HG02943 (cell line): ENCODE measurements around the gene DBH.
"Not testable (repeated sequence)": the region's sequence is repeated elsewhere in the genome, so short reads cannot be mapped to it uniquely, and the experiment has no call there.

Source experiments
- ATAC-seq: cut with Tn5 transposase; IDR thresholded peaks from one replicate; pipeline ENCODE4 v1.9.1; 2021; ENCODE audit warnings: mild to moderate bottlenecking, low read depth, moderate library complexity; ENCODE audit not compliant: unreplicated experiment

DBH gene

DNA sequence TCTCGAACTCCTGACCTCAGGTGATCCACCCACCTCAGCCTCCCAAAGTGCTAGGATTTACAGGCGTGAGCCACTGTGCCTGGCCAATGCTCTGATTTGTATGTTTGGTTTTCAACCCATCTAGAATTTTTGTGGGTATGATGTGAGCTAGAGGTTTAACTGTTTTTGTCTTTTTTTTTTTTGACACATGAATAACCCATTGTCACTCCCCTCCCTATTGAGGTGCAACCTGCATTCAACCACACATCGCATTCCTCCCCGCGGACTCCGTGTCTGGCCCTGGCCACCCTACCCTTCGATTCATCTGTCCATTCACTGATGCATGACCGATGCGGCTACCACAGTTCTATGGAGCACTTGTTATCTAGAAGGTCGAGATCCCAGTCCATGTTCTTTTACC is 17.4 kb upstream of the DBH start:
- ATAC-seq = no peak

DNA sequence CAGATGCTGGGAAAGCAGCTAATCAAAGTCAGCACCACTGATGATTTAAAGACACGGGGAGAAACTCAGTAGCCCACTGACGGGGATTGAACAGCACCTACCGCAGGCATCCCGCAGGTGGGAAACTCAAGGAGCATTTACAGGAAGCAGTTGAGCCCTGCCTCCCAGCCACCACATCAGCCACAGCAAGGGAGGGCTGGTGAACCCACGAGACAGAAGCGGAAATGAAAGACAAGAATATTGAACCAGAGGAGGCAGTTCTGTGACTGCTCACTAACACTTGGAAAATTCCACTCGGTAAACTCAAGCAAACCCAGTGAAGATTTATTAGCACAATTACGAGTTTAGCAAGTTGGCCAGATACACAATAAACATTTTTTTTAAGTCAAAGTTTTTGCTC is 16.4 kb upstream of the DBH start:
- ATAC-seq = no peak

GRCh38 chr9:133621725-133622267 is 14.4 kb upstream of the DBH start:
- no peak for ATAC-seq

GRCh38 chr9:133622555-133622954 is 13.6 kb upstream of the DBH start:
- ATAC-seq = no peak

DNA sequence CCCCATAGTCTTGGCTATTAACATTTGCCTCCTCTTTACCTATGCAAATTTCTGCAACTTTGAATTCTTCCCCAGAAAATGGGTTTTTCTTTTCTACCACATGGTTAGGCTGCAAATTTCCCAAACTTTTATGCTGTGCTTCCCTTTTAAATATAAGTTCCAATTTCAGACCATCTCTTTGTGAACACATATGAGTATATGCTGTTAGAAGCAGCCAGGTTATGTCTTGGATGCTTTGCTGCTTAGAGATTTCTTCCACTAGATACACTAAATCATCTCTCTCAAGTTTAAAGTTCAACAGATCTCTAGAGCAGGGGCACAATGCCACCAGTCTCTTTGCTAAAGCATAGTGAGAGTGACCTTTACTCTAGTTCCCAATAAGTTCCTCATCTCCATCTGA is 10.2 kb upstream of the DBH start:
- ATAC-seq = not testable (repeated sequence)

GRCh38 chr9:133627341-133627740 is 8.8 kb upstream of the DBH start:
- ATAC-seq = no peak

DNA sequence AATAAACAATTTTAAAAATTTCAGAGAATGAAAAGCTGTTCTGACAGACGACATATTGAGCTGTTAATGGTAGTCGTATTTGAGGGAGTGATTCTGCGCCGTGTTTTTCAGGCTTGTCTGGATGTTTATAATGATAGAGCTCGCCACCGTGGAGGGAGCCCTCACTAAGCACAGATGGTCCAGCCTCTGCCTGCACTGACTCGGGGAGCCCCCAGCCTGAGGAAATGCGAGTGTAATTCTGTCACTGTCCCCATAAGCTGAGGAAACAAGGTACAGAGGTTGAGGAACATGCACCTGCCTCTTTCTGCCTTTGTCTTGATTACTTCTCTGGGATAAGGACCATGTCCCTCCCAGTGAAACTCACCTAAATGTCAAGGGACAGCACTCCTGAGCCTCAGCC is 7.4 kb upstream of the DBH start:
- ATAC-seq = no peak

GRCh38 chr9:133629221-133630110 is 6.7 kb upstream of the DBH start:
- no peak for ATAC-seq

DNA sequence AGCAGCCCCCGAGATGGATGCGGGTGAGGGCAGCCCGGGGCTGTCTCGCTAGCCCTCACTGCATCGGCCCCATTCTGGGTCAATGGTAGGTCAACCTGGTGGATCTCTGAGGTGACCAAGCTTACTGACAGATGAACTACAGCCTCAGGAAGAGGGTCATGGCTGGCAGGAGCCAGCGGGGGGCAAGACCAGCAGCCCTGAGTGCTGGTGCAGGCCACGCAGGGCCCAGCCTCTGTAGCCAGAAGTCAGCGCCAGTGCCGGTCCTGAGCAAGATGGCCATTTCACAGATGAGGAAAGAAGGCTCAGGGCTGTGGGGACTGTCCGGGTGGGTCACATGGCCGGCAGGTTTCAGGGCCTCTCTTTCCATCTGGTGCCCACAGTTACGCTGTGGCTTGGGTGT is 5.1 kb upstream of the DBH start:
- no peak for ATAC-seq

DNA sequence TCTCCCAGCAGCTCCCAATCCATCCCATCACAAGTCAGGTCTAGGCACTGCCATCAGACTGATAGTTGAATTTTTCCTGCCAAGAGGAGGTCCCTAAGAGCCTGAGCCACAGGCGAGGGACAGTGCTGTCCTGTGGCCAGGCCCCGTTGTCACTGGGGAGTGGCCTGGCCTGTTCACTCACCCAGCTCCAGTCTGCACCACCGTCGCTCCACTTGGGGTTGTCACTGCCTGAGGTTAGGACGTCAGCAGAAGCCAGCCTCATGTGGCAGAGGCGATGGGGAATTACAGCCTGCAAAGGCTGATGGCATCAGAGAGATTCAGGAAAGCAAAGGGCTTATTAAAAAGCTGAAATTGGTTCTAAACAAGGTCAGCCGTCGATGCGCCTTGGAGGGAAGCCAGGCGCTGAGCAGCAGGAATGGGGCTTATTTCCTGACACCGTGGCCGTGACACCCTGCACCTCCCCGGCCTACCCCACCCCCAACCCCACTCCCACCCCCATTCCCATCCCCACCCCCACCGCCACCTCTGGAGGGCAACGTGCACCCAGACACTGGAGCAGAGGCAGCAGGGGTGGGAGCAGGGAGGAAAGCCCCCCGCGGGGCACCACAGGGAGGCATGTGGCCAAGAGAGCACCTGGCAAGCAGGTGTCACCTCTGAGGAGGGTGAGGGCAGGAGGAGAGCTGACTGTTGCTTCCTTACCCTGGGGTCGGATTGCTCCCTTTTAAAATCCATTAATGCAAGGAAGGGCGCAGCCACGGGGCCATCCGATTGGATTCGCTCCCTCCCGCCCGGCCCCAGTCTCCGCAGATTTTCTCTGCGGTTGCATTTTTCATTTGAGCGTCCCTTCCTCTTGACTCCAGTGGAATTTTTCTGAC is 3.1 kb upstream of the DBH start:
- no peak for ATAC-seq

DNA sequence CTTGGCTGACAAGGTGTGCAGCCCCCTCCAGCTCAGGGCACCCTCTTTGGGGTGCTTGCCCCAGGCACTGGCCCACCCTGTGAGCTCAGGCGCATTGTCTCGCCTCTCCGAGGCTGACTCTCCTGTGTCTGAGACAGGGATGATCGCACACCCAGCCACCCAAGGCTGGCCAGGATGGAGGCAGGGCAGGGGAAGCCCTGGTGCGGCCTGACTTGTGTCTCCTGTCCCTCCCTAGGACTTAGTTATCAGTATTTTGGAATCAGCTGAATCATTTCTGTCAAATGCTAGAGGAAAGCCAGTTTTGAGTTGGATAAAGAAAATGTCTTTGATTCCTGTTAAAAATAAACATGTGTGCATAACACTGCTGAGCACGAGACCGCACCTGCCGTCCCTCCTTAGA is 2.5 kb upstream of the DBH start:
- no peak for ATAC-seq

- ATAC-seq = no peak
These were observed 2.0 kb upstream of the DBH start for GRCh38 chr9:133634081-133634691.

DNA sequence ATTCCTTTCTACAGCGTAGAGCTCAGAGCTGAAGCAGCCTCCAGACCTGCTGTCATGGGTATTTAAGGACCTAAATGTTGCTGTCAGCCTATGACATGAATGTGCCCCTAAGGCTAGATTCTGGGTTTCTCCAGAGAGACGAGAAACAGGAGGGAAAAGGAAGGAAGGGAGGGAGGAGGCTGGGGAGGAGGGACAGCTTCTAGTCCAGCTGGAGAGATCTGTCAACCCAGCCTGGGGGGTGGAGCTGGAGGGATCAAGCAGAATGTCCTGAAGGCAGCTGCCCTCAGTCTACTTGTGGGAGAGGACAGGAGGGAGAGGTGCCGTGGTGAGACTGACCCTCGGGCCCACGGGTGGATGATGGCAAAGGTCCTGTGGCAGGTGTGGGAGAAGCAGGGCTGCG is 1.1 kb upstream of the DBH start:
- ATAC-seq = no peak

DNA sequence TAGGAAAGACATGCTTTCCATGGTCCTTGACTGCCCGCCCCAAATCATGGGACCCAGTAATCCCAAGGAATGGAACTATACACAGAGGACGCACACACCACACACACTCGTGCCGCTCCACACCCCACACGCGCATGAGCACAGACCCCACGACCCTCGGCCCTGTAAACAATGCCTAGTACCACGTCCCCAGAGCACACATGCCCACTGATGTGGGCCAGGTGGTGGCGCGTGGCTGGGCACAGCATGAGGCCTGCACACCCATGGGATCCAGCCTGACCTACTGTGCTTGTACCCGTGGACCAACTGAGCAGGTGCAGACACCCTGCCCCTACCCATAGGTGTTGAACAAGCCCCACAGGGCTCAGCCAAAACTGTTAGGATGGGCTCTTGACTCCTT is 739 bp downstream of the DBH start:
- ATAC-seq = no peak

- ATAC-seq = no peak
These were observed 1.4 kb downstream of the DBH start for GRCh38 chr9:133637451-133638055.

DNA sequence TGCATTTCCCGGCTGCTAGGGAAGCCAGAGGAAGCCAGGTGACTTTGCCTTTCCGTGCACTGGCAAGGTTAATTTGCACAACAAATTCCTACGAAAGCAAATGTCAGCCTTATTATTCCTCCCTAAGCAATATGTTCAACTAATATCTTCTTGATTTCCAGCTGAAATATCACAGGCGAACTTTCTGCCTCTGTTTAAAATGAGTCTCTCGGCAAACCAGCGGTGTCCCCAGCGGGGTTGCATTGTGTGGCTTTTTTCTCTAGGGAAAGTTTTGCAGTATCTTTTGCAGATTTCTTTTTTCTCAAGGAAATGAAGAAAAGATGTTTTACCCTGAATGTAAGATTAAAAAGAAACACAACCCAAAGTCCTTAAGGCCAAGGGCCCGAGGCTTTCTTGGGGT is 1.9 kb downstream of the DBH start:
- ATAC-seq = no peak

GRCh38 chr9:133638711-133639110 is 2.5 kb downstream of the DBH start:
- ATAC-seq = no peak

DNA sequence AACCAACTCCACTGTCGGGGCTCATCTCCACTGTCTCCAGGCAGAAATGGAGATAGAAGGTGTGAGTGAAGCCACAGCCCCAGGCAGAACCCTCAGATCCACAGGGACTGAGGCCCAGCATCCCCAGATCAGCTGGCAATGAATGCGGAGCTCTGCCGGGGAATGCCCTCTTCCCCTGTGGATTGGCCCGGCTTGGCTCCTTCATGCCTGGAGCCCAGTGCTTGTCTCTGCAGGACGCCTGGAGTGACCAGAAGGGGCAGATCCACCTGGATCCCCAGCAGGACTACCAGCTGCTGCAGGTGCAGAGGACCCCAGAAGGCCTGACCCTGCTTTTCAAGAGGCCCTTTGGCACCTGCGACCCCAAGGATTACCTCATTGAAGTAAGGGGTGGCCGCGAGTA is 3.5 kb downstream of the DBH start:
- ATAC-seq = no peak

DNA sequence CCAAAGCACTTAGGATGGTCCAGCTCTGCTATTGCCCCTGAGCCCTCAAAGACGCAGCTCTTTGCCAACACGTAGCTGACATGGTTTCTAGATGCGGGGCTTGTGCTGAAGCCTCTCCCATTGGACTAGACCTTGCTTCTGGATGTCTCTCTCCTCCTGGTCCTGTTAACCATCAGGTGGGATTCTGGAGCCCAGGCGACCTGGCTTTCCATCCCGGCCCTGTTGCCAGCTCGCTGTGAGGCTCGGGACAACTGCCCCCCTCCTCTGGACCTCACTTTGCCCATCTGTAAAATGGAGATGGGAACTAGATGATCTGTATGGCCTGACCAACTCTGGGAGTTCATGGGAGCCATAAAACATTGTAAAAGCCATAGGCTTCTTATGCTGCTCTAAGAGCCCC is 4.0 kb downstream of the DBH start:
- ATAC-seq = no peak

DNA sequence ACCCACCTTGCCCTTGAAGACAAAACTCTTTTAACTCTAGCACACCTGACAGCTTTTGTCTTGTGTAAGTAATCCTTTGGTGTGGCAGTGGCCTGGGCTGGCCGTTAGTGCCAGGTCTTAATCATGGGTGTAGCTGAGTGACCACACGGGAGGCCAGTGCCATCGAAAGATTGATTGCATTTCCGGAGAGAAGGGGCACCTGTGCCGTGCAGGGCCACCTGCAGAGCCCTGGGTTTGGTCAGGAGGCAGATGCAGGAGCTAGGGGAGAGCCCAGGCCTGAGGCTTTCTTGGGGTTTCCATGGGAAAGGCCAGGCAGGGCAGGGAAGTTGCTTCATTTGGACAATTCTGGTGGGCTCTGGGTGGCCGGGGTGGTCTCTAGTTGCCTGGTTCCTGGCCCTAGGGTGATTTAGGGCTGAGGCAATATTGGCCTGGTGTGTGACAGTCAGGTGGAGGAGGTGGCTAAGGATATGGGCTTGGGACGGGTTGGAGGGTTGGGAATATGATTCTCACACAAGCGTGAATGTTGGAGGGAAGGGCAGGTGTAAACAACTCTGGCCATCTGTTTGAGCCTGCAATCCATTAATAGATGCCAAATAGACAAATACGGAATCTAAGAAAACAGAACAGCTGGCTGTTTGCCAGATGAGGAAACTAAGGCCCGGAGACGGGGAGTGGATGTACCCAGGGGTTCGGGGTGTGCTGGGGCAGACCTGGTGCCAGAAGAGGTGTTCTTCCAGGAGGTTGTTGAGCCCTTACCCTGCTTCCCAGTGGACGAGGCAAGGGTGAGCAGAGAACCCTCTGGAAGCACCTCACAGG is 4.6 kb downstream of the DBH start:
- ATAC-seq = no peak
